NCI-H524 treated with DMSO at 0.1 percent for 48 hours (cell line): Measurements from ENCODE around the gene ADRA2B.
A peak's percentile ranks its signal among the peaks of the same experiment; 100 is the strongest.
"Not testable (repeated sequence)": the region's sequence is repeated elsewhere in the genome, so short reads cannot be mapped to it uniquely, and the experiment has no call there.

Experiments used
- DNase-seq: peaks from one replicate; lab custom pipeline; 2025; lab: John Stamatoyannopoulos, UW

The ADRA2B gene

DNA sequence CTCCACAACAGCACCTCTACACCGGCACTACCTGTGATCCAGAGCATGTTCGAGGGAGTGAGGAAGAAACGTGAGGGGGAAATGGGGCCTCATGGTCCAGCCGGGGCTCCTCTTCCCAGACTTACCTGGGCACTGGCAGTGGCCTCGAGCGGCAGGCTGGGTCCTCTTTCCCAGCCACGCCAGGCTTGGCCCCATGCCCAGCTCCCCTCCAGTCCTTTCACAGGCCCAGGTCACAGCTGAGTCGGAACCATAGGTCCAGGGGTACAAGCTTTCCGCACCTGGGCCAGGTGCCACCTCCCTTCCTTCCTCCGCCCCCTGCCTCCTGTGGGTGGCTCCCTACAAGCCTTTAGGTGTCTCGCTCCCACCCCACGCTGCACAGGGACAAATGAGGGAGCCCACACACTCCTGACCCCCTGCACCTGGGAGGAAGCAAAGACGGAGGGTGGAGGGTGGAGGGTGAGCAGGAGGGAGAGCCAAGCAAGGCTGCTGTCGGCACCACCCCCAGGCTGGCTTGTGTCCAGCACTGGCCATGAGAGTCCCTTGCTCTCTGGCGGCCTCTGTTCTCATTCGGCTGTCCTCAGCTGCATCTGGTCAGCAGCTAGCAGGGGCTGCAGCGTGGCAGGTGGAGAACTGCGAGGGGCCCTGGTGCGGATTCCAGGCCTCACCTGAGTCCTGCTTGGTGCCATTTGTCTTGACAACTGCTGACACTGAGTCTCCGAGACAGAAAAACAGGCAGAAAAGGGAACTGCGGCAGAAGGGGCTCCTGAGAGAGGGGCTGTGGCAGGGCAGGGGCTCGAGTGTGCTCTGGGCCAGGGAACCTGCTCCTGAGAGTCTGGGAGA, 26.8 kb downstream of the ADRA2B start:
- DNase-seq, result no peak

DNA sequence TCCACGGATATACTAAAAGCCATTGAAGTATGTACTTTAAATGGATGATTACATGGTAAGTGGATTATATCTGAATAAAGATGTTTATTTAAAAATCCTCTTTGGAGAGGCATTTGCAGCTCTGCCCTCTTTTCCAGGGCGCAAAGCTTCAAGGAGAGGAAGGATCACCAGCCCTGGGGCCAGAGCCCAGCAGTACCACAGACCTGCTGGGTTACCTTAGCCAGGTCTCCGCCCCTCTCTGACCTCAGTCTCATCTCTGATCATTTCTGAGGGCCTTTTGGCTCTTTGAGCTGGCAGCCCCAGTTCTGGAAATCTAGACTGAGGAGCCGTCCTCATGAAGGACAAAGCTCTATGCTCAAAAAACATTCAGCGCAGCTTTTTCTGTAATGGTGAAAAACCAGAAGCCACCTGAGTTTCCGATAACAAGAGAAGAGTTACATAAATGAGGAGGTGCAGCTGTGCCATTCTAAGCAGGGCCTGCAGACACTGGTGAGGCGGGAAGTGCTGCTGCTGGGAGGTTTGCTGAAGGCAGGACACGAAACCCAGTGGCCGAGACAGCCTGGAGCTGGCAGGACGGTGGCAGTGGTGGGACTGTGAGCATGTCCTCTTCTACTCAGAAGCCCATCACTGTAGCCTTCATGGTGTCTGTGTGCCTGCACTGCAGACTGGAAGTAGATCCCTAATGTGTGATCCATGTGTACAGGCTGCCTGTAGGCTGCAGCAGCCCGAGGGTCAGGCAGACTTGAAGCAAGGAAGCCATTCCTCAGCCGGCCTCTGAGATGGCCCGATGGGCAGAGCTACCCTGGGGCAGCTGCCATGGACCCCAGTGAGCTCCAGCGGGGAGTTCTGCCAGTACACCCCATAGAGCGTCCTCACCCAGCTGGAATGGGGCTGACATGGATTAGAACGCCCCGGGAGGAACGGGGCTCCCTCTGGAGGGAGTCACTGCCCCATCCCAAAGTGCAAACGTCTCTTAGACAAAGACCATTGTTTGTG, 27.7 kb downstream of the ADRA2B start:
- DNase-seq, result no peak

DNA sequence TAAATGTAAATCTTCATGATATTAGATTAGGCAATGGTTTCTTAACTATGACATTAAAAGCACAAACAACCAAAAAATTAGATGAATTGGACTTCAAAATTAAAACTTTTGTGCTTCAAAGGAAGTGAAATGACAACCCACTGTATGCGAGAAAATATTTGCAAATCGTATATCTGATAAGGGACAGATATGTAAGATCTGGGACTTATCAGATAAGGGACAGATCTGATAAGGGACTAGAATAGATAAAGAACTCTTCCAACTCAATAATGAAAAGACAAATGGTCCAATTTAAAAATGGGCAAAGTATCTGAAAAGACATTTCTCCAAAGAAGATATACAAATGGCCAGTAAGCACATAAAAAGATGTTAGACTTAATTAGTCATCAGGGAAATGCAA, 29.2 kb downstream of the ADRA2B start:
- no peak for DNase-seq

DNA sequence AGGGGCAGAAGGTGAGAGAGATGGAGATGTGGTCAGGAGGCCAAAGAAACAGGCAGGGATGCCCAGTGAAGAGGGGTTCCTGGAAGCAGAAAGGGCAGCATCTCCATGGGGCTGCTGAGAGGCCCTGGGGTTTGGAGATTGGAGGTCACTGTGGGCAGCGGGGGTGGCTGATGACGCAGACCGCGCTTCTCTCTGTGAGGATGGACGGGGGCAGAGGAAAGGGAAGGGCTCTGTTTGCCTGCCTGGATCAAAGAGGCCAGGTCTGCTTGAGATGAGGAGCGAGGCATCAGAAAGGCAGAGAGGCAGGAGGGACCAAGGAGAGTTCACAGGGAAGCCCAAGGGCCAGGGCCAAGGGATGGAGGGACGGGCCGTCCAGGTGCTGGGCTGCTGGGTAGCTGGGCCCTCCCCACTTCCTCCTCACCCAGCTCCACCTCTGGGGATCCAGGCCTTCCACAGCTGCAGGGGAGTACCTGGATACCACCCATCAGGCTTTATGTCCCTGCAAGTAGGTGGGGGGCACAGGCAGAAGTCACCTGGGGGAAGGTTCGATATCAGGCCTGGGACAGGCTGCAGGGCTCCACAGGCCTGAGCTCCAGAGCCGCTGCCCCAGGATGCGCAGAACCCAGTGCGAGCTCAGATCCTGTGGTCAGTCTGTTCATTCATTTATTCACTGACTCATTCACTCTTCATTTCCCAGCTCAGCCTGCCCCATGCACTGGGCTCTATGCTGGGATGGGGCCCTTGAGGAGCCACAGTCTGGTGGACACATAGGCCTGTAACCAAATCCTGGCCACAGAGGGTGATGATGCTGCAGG, 30.6 kb downstream of the ADRA2B start:
- no peak for DNase-seq

- not testable (repeated sequence) for DNase-seq
Observed at GRCh38 chr2:96084858-96085518, 31.4 kb downstream of the ADRA2B start.

DNA sequence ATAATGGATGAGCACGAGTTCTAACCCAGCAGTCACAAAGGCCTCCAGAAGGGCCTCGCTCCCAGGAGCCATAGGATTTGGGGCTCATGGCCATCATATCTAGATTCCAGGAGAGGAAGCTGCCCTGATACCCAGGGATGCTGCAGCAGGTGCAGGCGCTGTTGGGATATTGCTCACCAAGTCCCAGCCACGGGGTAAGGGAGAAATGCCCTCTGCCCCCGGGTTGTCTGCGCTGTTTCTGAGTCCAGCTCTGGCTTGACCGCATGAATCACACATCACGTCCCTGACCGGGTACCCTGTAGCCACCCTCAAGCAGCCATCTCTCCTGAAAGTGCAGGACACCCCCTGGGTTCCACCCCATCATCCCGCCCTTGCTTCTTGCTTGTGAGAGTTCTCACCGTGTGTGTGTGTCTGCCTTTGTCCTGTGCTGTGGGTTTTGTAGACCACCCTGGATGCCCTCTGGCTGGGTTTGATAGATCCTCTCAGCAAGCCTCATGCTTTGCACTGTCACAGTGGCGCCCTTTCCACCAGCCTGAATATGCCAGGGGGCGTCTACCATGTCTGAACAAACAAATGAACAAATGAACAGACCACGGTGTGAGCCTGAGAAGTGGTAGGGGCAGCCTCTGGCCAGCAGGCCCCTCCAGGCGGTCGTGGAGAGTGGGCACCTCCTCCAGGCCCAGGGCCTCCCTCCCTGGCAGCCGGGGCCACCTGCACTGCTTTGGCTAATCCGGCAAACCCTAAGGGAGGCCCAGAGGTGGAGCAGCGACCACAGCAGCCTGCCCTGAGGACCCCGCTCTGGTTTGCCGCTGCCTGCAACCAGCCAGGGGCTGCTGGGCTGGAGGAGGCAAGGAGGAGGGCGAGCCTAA, 32.1 kb downstream of the ADRA2B start:
- no peak for DNase-seq

GRCh38 chr2:96083064-96083939, 33.1 kb downstream of the ADRA2B start:
- DNase-seq, result no peak

GRCh38 chr2:96082211-96083063, 33.9 kb downstream of the ADRA2B start:
- DNase-seq, result no peak

- no peak for DNase-seq
Observed at GRCh38 chr2:96081042-96081441, 35.3 kb downstream of the ADRA2B start.

DNA sequence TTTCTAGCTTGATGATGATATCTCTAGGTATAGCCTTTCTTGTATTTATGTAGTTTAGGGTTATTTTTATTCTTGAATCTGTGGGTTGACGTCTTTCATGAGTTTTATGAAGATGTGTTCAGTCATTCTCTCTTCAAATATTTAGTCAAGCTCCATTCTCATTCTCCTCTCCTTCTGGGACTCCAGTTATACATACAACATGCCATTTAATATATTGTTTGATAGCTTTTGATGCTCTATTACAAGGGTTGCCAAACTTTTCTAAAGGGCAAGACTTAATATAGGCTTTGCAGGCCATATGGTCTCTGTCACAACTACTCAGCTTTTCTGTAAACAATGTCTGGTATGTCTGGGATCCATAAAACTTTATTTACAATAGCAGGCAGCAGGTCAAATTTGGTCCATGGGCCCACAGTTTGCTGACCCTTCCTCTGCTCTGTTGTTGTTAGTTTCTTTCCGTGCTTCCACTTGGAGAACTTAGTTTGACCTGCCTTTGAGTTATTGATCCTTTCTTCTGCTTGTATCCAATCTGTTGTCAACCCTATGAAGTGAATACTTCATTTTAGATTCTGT, 41.1 kb downstream of the ADRA2B start:
- no peak for DNase-seq

DNA sequence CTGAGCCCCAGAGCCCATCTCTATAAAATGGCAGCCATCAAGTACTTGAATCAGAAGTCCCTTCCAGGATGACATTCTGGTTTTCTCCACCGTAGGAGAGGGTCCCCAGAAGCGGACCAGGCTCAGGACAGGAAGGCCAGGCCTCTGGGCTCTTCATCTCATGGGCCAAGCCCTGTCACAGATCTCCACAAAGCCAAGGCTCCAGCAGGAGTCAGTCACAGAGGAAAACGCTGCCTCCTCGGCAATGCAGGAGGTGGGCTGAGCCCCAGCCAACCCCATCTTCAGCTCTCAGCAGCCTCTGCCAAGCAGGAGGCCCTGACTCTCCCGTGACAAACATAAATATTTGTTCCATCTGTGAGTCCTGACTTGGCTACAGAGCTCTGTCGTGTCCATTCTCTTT, 42.2 kb downstream of the ADRA2B start:
- DNase-seq, result no peak

GRCh38 chr2:96073170-96073775, 43.1 kb downstream of the ADRA2B start:
- no peak for DNase-seq

- DNase-seq, result no peak
Observed at GRCh38 chr2:96072746-96073145, 43.6 kb downstream of the ADRA2B start.

- DNase-seq, result peak; percentile 58
Observed at GRCh38 chr2:96071977-96072491, 44.3 kb downstream of the ADRA2B start.

DNA sequence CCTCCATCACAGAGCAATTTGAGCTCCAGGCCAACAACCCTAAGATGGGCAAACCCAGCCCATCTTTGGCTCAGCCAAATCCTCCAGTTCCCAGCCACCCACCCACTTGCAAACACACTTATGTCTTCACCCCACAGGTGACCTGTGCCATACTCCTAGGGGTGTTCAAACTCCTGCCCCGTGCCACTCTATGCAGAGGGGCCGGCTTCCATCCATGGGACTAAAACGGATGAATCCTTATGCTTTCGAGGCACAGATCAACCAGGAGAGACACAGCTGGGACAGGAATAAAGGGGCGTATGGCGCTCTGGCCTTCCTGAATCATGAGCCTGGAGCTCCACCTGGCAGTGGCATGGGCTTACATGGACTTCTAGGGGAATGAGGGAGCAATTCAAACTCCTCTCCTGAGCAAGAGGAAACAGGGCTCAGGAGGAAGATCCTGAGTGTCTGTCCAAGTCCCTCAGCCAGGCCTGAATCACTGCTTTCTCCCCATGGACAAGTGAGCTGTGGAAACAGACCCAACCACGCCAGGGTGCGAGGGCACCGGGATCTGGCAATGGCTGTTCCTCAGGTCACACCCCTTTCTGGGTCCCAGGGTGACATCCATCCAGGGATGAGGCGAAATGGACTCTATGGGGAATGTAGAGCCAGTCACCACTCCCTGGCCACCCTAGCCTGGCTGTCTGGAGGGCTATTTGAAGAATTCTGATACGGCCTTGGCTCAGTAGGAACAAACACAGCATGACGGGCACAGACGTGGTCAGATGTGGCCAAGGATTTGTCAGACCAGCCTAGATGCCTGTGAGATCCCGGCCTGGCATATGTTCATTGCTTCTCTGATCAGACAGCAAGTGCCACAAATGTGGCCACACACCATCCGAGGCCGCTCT, 45.0 kb downstream of the ADRA2B start:
- DNase-seq, result not testable (repeated sequence)

DNA sequence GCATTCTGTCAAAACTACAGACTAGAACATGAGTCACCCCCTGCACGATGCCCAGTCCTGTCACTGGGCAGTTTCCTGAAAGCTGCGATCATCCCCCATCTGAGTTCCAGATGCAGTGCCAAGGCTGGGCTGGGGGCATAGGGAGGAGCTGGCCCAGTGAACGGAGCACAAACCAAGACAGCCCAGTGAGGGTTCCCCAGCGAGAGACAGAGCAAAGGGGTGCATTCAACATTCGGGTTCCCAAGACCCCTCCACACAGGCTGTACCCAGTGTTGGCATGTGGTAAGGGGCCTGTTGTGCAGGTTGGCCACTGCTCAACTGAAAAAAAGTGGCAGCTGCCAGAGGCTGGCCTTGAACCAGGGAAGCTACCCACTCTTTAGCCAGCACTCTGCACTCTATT, 46.0 kb downstream of the ADRA2B start:
- DNase-seq, result not testable (repeated sequence)
